Type B pancreatic cell (in vitro differentiated cells): Measurements from ENCODE around the gene ACTR1B. TPM values are rescaled to one million over a fixed set of nuclear protein-coding genes. Genes with fewer than 3 reads are reported as not detected.
A peak's percentile ranks its signal among the peaks of the same experiment; 100 is the strongest.
"Not testable (repeated sequence)": the region's sequence is repeated elsewhere in the genome, so short reads cannot be mapped to it uniquely, and the experiment has no call there.

Source experiments
- DNase-seq: peaks from one replicate; pipeline ENCODE4 v3.0.0; 2021; ENCODE audit warnings: mixed read lengths; ENCODE audit not compliant: unreplicated experiment; ENCODE audit errors: extremely low spot score
- H3K27ac Mint-ChIP-seq: 2 replicates; pipeline ENCODE4 v1.8.0; 2021; ENCODE audit warnings: mild to moderate bottlenecking, mixed read lengths
- H3K27me3 Mint-ChIP-seq: 2 replicates; pipeline ENCODE4 v1.8.0; 2021; ENCODE audit warnings: mixed read lengths
- H3K36me3 Mint-ChIP-seq: 2 replicates; pipeline ENCODE4 v1.8.0; 2021; ENCODE audit warnings: mixed read lengths
- H3K4me1 Mint-ChIP-seq: one replicate; pipeline ENCODE4 v1.8.0; 2021; ENCODE audit warnings: mixed read lengths; ENCODE audit not compliant: unreplicated experiment
- H3K4me3 Mint-ChIP-seq: 2 replicates; pipeline ENCODE4 v1.8.0; 2021; ENCODE audit warnings: mild to moderate bottlenecking, mixed read lengths
- H3K9me3 Mint-ChIP-seq: 2 replicates; pipeline ENCODE4 v1.8.0; 2021; ENCODE audit warnings: mixed read lengths
- total RNA-seq: library from RNA; stranded (reverse); gene quantifications from 2 replicates; pipeline ENCODE4 v1.2.1, GENCODE V29; 2021; ENCODE audit warnings: low replicate concordance
- TF ChIP-seq, protein P1 (sequence below): fragments of 200-600 bp; sonication (generic); conservative IDR thresholded peaks from 2 replicates; pipeline ENCODE4 v1.5.0; 2021; ENCODE audit warnings: antibody characterized with exemption, mild to moderate bottlenecking

The ACTR1B gene
- total RNA-seq, 1 donor from 2014 or later: 69.0 TPM

DNA sequence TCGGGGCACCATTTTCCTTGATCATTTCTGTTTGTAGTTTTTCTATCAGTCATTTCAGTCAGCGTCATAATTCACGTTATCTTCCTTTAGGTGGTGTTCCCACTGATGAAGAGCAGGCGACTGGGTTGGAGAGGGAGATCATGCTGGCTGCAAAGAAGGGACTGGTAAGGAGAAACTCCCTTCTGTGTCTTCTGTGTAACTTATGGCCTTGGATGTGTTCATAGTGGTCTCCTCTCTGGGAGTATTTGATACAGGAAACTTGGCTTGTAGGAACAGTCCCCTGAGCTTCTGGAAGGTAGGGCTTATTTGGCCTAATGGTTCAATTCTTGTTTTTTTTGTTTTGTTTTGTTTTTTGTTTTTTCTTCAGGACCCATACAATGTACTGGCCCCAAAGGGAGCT lies 16.9 kb downstream of the ACTR1B start:
- Mint-ChIP-seq H3K9me3 (no peaks in the 10 kb centered on the region), H3K4me3 (peak overlapping the region; percentile 97), H3K27me3 (no peaks in the 10 kb centered on the region), H3K27ac (peak overlapping the region; percentile 73), H3K36me3 (peaks cover 28% of the 10 kb centered on the region), H3K4me1 (peaks cover 11% of the 10 kb centered on the region)
- TF ChIP-seq, protein P1, sequence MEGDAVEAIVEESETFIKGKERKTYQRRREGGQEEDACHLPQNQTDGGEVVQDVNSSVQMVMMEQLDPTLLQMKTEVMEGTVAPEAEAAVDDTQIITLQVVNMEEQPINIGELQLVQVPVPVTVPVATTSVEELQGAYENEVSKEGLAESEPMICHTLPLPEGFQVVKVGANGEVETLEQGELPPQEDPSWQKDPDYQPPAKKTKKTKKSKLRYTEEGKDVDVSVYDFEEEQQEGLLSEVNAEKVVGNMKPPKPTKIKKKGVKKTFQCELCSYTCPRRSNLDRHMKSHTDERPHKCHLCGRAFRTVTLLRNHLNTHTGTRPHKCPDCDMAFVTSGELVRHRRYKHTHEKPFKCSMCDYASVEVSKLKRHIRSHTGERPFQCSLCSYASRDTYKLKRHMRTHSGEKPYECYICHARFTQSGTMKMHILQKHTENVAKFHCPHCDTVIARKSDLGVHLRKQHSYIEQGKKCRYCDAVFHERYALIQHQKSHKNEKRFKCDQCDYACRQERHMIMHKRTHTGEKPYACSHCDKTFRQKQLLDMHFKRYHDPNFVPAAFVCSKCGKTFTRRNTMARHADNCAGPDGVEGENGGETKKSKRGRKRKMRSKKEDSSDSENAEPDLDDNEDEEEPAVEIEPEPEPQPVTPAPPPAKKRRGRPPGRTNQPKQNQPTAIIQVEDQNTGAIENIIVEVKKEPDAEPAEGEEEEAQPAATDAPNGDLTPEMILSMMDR: no peak
- DNase-seq: no peak

DNA sequence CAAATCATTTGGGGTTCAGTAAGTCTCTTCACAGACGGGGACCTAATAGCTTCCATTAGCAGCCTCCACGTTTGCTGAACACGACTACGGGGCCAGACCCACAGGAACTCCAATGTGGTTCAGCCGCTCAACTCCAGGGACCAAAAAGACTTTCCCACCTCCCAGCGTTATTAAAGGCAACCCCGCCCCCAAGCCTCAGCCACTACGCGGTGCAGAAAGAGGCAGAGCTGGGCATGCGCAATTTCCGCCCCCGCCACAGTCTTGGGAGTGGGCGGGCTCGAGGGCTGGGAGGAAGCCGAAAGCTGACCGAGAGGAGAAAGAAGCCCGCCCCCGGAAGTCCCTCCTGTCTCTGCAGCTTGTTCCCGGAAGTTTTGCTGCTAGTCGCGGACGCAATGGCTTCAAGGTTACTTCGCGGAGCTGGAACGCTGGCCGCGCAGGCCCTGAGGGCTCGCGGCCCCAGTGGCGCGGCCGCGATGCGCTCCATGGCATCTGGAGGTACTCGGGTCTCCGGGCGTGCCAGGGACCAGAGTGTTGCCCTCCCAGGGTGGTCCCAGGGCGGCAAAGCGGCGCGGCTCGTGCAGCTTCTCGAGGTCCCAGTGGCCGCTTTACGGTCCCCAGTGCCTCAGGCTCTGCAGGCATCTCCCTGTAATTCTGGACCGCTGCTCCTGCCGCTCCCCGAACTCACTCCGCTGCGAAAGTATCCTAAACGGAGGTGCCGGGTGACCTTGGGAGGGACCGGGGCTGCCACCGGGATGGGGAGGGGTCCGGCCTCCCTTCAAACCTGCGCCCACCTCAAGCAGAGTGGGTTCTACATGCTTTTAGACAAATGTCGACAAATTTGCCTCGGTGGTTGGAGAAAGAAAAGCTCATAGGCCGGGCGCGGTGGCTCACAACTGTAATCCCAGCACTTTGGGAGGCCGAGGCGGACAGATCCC lies 17.9 kb downstream of the ACTR1B start, which contains the start of gene COX5B:
Gene COX5B (plus strand): TSS at position 368 of the 935 bp plus-strand sequence. CDS start 25 bp downstream, at position 393.
- peaks cover 24% of the 10 kb centered on the region for H3K36me3 Mint-ChIP-seq
- no peaks in the 10 kb centered on the region for H3K27me3 Mint-ChIP-seq
- no peaks in the 10 kb centered on the region for H3K9me3 Mint-ChIP-seq
- TF ChIP-seq, protein P1: no peak
- H3K4me1 Mint-ChIP-seq: peaks cover 11% of the 10 kb centered on the region
- DNase-seq: peak; percentile 99
- peak within 1 kb of the TSS; percentile 95 for H3K27ac Mint-ChIP-seq
- peak within 1 kb of the TSS; percentile 97 for H3K4me3 Mint-ChIP-seq

DNA sequence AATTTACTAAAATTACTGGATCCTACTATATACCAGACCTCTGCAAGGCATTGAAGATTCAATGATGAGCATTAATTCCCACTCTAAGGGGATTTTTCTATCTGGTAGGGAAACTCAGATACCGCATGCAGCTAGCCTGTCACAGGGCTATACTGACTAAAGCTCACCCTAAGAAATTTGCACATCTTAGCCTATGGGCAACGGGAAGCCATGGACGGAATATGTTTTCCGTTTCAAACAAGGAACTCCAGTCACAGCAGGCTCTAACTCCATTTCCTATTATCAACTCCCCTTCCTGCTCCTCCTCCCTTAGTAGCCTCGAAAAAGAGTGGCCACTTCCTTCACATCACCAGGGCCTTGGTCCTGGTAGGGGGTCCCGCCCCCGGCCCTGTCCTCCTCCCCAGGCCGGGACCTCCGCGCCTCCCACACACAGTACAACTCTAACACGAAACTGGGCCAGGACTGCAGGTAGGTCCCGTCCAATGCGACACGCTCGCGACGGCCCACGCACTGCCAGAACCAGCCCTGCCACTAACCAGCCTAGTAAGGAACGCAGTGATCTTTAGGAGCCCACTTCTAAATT lies 18.6 kb downstream of the ACTR1B start:
- Mint-ChIP-seq H3K27me3 (no peaks in the 10 kb centered on the region), H3K36me3 (peaks cover 19% of the 10 kb centered on the region), H3K4me3 (peak overlapping the region; percentile 97), H3K4me1 (peaks cover 11% of the 10 kb centered on the region), H3K27ac (peak overlapping the region; percentile 95), H3K9me3 (no peaks in the 10 kb centered on the region)
- TF ChIP-seq, protein P1: no peak
- no peak for DNase-seq

- H3K4me3 Mint-ChIP-seq: peak overlapping the region; percentile 15
- no peaks in the 10 kb centered on the region for H3K9me3 Mint-ChIP-seq
Measured at GRCh38 chr2:97644023-97644717, 19.7 kb downstream of the ACTR1B start.

GRCh38 chr2:97626049-97626430 lies 37.8 kb downstream of the ACTR1B start:
- H3K4me1 Mint-ChIP-seq, H3K36me3 Mint-ChIP-seq, H3K9me3 Mint-ChIP-seq, H3K4me3 Mint-ChIP-seq, H3K27ac Mint-ChIP-seq, DNase-seq, H3K27me3 Mint-ChIP-seq: not testable (repeated sequence)

More at GRCh38 chr2:97644023-97644717, 19.7 kb downstream of the ACTR1B start:
- TF ChIP-seq, protein P1: no peak
- H3K4me1 Mint-ChIP-seq: peaks cover 11% of the 10 kb centered on the region
- no peak overlapping the region for H3K27ac Mint-ChIP-seq
- H3K27me3 Mint-ChIP-seq: no peaks in the 10 kb centered on the region
- DNase-seq: no peak
- H3K36me3 Mint-ChIP-seq: peaks cover 15% of the 10 kb centered on the region

GRCh38 chr2:97625354-97626048 lies 38.3 kb downstream of the ACTR1B start:
- H3K27me3 Mint-ChIP-seq, H3K4me3 Mint-ChIP-seq, H3K36me3 Mint-ChIP-seq, H3K4me1 Mint-ChIP-seq, H3K9me3 Mint-ChIP-seq, DNase-seq, H3K27ac Mint-ChIP-seq: not testable (repeated sequence)

DNA sequence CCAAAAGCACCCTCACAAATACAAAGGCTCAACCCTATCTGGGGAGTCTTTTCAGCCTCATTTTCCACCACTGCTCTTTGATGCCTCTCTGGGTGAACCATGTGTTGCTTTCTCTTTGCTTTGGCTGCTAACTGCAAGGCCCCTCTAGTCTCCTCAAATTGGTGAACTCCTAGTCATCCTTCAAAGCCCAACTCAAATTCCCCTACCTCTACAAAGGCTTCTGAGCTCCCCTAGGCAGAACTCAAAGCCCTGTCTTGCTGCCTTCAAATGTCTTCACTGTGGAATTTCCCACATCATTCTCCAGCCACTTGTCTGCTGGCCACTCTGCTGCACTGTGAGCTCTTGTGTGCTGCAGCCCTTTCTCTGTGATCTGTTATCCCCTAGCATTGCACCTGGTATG lies 40.9 kb downstream of the ACTR1B start:
- not testable (repeated sequence) for H3K4me3 Mint-ChIP-seq, H3K27me3 Mint-ChIP-seq, DNase-seq, H3K4me1 Mint-ChIP-seq, H3K9me3 Mint-ChIP-seq, H3K27ac Mint-ChIP-seq, H3K36me3 Mint-ChIP-seq

- not testable (repeated sequence) for H3K9me3 Mint-ChIP-seq, DNase-seq, H3K27me3 Mint-ChIP-seq, H3K27ac Mint-ChIP-seq, H3K36me3 Mint-ChIP-seq, H3K4me1 Mint-ChIP-seq, H3K4me3 Mint-ChIP-seq
Measured at GRCh38 chr2:97620492-97620891, 43.4 kb downstream of the ACTR1B start.
